Measurements from ENCODE around the gene CCDC158.
"Not testable (repeated sequence)": the region's sequence is repeated elsewhere in the genome, so short reads cannot be mapped to it uniquely, and the experiment has no call there.

CCDC158 gene

DNA sequence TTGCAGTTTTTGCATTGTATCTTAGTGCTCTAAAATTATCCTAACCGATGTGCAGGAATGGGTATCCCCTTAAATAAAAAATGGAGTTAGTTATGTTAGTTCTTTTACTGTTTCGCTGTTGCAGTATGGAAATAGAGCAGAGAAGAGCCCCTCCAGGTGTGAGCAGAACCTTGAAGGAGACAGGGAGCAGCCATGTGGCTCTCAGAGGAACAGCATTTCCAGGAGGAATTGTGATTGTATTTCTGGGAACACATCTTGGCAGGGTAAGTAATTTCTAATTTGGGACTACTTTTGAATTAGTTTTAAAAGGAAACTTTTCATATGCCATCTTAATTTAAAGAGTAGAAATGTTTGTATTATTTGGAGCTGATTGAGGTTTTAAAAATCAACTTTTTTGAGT is 5.3 kb upstream of the CCDC158 start:
- no peak for DNase-seq

DNA sequence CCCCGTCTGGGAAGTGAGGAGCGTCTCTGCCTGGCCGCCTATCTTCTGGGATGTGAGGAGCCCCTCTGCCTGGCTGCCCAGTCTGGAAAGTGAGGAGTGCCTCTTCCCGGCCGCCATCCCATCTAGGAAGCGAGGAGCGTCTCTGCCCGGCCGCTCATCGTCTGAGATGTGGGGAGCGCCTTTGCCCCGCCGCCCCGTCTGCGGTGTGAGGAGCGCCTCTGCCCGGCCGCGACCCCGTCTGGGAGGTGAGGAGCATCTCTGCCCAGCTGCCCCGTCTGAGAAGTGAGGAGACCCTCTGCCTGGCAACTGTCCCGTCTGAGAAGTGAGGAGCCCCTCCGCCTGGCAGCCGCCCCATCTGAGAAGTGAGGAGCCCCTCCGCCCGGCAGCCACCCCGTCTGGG is 2.2 kb upstream of the CCDC158 start:
- DNase-seq: not testable (repeated sequence)

DNA sequence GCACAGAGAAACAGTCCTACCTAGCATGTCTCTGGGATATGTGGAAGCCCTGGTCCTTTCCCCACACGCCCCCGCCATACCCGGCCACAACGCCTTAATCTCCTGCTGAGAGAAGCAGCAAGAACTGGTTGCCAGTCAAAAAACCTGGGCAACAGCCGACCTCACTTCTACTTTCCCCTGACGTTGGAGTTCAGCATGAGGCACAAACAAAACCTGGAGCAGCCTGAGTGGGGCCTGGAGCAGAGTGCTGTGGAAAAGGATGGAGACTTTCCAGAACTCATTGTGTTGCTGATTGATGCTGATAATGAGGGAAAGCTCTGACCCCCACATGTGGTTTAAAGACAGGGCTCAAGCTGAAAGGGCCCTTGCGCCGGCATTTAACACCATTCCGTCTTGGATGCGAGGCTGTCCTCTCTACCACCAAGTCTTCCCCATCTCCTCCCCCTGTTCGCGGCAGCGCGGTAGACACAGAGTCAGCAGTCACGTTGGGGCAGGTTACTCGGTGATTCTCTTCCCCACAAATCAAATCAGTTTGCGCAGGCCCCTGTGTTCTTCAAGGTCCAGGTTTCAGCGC is 666 bp downstream of the CCDC158 start:
- DNase-seq: no peak

DNA sequence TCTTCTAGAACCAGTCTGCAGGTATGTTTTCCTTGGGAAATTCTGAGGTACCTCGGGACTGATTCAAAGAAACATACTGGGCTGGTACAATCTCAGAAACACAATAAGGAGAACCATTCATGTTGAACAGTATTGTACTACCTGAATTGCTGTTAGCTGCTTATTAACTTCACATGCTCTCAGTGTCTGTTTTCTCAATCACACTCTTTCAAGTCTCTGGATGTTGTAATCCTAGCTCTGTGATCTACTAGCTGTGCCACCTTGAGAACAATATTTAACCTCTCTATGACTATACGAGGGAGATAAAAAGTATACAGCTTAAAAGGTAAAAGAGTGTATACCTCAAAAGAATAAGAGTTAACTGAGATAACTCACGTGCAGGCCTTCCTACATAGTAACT is 10.3 kb downstream of the CCDC158 start:
- no peak for DNase-seq

DNA sequence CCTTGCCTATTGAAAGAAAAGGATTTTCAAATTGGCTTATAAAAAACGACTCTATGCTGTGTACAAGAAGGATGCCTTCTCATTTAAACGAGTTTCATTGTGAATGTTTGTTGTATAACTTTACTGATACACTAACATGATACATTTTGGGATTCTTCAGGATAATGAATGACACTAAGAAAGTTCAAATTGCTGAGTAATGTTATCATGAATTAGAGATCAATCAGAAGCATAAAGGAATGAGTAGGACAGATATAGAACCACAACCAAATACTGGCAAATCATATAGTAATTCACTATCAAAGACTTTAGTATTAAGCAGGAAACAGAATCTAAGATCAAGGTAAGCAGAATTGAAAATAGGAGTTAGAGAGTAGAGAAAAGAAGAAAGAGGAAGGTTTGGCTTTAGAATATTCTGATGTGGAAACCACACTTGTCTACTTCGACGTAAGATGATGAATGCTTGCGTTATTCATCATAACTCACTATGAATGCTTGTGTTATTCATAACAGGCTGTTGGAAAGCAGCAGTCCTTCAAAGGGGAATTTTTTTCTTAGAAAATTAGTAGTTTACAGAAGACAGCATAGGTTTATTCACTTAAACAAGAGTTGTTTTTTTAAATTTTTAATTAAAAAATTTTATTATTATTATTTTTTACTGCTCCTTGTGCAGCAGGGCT is 13.4 kb downstream of the CCDC158 start:
- no peak for DNase-seq

DNA sequence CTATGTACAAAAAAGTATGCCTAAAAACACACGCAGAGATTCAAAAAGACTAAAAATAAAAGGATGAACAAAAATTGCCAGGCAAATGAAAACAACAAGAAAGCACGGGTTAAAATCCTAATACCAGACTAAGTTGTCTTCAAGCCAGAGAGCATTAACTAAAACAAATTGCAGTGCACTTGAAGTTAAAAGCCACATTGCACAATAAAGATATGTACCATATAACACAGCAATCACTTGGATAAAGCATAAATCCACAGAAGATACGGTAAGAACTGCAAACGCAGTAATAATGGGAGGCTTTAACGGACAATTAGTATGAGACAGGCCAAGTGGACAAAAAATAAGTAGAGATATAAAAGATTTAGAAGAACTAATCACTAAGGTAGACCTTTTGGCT is 14.9 kb downstream of the CCDC158 start:
- no peak for DNase-seq

DNA sequence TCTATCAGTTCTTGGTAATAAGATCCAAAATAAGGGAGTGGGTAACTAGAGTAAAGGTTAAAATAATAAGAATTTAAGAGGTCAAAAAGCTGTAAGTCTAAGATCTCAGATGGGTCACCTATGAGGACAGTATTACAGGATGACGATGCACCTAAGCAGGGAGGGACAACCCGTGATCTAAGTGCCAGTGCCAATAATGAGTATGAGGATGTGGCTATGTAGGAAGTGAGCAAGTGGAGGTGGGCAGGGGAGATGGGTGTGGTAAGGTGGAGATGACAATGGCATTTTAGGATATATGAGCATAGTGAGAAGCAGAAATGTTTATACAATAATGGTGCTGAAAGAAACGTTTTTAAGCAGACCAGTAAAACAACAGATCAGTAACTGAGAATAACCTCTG is 19.3 kb downstream of the CCDC158 start:
- DNase-seq: no peak

DNA sequence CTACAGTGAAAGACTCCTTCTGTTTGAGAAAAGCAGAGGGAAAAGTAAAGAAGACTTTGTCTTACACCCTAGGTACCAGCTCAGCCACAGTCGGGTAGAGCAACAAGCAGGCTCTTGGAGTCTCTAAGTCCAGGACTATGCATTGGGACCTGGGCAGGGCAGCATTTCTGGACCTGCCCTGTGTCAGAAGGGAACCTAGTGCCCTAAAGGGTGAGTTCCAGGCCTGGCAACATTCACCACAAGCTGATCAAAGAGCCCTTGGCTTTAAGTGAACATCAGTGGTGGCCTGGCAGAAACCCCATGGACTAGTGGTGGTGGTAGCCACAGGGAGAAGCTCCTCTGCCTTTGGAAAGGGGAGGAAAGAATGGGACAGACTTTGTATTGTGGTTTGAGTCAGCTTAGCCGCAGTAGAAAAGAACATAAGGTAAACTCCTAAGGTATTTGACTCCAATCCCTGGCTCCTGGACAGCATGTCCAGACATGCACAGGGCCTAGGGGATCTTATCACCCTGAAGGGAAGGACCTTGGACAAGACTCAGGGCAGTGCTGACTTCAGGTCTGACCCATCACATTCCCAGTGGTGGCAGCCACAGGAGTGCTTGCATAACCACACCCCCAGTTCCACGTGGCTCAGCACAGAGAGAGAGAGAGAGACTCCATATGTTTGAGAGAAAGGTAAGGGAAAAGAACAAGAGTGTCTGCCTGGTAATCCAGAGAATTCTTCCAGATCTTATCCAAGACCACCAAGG is 32.6 kb downstream of the CCDC158 start:
- no peak for DNase-seq

DNA sequence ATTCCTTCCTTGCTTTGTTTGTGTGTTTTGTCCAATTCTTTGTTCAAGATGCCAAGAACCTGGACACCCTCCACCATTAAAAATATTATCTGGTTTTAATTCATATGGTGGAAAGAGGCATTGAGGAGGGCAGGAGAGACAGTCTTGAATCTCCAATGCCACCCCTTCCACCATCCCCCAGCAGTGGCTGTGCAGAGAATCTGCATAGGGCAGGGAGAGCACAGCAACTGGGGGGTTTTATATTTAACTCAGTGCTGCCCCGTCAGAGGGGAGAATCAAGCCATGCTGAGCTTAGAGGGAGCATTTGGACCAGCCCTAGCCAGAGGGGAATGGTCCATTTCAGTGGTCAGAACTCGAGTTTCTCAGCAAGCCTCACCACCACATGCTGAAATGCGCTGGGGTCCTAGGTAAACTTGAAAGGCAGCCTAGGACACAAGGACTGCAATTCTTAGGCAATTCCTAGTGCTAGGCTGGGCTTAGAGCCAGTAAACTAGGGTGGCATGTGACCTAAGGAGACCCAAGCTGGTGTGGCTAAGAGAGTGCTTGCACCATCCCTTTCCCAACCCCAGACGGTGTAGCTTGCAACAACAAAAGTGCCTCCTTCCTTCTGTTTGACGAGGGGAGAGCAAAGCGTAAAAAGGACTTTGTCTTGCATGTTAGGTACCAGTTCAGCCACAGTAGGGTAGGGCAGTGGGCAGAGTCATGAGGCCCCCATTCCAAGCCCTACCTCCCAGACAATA is 34.2 kb downstream of the CCDC158 start:
- DNase-seq: no peak

DNA sequence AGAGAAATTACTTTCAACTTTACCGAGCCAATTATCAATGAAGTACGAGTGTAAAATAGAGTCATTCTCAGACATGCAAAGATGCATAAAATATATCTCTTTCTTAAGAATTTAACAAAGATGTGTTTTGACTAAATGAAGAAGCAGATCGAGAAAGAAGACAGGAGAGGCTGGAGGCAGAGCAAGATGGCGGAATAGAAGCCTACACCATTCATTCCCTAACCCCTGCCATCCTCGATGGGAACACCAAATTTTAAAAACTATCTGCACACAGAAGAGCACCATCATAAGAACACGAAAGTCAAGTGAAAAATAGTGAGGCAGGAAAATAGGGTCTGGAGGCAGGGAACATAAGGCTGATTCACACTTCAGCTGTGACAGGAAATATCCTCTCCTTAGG is 35.0 kb downstream of the CCDC158 start:
- DNase-seq: no peak

DNA sequence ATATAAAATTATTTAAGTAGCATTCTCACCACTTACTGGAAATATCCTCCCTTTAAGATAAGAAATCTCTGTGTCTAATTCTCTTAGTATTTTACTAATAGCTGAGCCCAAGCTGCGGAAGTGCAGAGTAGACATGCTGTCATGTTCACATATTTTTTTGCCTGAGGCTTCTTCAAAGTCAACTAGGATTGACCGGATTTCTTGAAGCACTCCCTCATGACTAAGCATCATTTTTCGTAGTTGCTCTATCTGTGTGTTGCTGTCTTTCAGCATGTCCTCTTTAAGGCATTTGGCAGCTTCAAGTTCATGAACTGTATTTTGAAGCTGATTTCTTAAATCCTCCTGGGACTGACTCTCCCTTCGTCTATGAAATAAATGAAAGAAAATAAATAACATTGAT is 36.9 kb downstream of the CCDC158 start:
- DNase-seq: peak; percentile 39

DNA sequence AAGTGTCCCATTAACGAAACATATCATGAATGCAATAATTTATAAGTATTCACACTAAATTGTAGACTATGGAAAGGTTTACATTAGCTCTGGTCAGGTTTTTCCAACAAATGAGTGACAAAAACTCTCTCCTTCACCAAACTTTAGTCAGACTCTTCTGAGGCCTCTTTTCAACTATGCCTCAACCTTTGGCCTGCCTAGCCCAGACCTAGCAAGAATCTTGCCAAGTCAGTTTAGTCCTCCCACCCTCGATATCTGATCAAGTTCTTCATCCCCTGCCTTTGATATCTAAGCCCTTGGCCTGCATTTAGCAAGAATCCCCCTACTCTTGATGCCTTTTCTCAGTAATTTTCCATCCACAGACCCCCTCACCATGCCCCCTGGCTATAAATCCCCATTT is 37.9 kb downstream of the CCDC158 start:
- DNase-seq: no peak

DNA sequence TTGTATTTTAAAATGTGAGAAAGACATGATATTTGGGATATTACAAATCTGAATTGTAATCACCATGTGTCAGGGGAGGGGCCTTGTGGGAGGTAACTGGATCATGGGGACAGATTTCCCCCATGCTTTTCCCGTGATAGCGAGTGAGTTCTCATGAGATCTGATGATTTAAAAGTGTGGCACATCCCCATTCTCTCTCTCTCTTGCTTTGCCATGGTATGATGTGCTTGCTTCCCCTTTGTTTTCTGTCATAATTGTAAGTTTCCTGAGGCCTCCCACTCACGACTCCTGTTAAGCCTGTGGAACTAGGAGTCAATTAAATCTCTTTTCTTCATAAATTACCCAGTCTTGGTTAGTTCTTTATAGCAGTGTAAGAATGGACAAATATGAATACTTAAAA is 39.0 kb downstream of the CCDC158 start:
- DNase-seq: no peak

DNA sequence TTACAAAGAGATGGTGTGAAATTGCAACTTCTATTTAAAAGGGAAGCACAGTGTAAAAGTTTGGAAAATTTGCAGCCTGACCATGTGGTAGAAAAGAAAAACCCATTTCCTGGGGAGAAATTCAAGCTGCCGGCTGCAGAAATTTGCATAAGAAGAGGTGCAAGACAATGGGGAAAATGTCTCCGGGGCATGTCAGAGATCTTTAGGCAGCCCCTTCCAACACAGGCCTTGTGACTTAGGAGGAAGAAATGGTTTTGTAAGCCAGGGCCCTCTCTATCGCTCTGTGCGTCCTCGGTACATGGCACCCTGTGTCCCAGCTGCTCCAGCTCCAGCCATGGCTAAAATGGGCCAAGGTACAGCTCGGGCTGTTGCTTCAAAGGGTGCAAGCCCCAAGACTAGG is 40.4 kb downstream of the CCDC158 start:
- DNase-seq: no peak

DNA sequence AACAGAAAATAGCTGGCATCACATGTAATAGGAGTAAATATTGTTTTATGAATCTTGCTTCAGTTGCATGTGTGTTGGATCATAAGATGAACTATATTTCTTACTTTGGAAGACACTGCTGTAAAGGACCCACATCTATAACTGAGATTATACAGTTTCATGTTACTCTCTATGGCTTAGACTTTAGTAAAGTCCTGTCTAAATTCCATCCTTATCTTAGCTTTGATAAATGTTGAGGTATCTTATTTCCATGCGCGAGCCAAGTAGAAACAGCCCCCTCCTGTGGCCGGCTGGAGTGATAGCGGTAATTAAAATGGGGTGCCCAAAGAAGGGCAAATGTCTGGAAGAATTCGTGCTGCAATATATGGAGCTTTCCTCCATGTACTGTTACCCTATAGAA is 43.0 kb downstream of the CCDC158 start:
- peak; percentile 45 for DNase-seq

DNA sequence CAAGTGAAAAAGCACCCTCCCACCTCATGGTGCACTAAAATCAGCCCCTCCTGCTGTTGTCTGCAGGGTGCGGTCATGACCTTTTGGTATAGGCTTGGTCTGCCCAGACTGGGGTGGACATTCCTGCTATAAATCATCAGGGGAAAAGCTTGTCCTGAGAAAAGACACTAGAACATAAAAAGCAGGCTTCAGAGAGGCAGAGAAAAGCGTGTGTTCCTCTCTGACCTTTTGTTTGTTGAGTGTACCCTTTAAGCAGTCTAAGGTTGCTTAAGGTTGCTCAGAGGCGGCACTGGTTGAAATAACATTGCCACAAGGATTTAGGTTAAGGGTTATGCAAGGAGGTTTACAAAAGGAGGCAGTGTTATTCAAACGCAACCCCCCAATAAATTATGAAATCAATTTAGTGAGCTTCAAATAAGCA is 43.5 kb downstream of the CCDC158 start:
- no peak for DNase-seq

DNA sequence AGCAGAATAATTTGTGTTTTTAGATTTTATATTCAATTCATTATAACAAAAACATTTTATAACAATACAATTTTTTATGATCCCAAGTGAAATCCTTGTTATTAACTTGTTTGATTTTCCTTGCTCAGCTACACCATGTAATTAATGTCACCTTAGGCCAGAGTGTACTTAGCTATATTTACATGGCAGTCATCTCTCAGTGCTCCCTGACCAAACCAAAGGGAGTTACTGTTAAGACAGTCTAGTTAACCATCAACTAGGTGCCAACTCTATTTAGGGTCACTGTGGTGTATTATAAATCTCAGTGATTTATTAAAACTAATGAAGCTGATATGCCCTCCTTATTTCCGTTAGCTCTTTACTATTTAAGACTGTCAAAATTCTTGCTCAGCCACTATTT is 44.4 kb downstream of the CCDC158 start:
- no peak for DNase-seq

DNA sequence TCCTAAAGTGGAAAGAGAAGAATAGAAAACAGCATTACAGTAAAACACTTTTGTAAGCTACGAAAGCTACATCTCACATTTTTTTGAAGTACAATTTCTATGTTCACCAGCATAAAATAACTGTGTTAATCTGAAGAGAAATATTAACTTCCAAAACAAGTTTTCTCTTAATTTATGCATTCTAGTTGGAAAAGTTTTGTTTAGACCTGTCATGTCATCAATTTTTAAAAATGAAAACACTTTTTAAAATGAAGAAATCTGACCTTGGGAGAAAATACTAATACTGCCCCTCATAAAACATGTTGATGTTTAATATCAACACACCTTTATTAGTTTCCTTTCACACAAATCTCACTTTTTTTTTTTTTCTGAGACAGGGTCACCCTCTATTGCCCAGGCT is 45.2 kb downstream of the CCDC158 start:
- DNase-seq: no peak

DNA sequence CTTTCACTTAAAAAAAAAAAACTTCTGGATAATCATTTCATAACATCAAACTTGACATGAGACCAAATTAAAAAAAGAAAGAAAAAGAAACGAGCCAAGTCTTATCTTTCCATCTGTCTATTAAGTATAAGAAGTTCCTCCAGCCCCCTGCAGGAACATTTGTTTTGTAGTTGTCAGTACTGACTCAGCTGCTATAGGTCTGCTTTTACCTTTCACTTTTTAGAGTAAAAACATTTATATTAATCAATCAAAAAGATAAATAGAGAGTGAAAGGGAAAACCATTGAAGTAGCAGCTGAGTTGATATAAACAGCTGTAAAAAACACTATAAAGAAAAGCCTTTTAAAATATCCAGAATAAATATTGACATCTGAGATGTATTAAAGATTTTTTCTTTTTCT is 46.1 kb downstream of the CCDC158 start:
- no peak for DNase-seq

DNA sequence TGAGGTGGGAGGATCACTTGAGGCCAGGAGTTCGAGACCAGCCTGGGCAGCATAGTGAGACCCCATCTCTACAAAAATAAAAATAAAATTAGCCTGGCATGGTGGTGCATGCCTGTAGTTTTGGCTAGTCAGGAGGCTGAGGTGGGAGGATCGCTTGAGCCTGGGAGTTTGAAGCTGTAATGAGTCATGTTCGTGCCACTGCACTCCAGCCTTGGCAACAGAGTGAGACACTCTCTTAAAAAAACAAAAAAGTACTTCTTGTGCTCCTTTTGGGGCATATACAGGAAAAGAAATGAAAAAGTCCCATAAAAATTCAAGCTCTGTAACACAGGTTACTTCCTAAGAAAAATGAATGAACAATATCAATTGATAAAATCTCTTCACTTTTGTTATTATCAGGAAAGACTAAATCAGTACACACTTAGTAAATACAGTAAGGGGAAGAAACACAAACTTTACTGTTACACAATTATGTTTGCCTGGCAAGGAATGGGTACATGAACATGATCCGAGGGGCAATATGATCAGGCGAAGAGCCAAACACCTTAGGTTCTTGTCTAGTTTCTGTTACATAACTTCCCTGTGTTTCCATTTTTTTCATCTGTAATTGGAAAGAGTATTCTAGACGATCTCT is 46.9 kb downstream of the CCDC158 start:
- peak; percentile 53 for DNase-seq

DNA sequence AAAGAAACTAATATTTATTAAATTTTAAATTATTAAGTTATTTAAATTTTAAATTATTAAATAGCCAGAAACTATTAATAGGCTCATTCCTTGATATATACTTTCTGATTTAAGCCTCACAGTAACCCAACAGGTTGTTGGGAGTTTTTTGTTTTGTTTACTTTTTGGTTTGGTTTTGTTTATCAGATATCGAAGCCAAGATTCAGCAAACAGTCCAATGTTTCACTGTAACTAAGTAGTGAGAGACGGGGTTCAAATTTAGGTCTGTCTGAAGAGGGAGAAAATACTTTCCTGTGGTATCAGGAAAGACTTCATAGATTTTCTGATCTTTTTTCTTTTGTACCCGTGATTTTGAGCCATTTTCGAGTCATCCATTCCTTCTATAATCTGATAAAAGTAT is 54.2 kb downstream of the CCDC158 start:
- no peak for DNase-seq

DNA sequence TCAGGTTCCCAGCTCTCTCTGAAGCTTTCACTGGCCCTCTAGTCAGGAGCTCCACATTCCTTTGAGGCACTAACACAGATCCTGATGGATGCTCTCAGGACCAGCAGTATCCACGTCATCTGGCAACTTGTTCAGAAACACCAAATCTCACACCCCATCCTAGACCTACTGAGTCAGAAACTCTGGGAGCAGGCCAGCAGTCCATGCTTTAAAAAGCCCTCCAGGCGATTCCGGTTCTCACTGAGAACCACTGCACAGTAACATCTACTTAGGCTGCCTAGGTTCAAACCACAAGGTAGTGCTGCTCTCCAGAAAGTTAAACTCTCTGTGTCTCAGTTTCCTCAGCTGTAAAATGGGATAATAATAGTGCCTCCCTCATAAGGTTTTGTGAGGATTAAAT is 55.3 kb downstream of the CCDC158 start:
- no peak for DNase-seq

DNA sequence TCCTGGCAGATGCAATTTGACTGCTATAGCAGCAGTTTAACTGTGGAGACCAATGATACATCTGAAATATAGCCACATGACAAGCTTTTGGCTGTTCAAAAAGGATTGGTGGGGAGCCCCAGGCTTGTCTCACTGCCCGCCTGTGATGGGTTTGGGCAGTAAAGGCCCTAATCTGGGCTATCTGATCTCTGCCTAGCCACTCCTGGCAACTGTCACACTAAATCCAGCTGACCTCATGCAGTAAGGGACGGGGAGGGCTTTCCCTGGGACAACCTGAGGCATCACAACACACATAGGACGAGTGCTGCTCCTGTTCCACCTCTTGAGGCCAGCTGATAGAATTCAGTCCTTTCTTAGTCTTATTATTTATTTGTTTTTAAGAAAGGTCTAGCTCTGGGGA is 56.2 kb downstream of the CCDC158 start:
- no peak for DNase-seq
